Tibial nerve (tissue), 3 donors: Measurements from ENCODE around the gene IL12A.

ENCODE experiments used
- POLR2A ChIP-seq, 2 donors: fragments of 450-650 bp; IDR thresholded peaks; one replicate each; pipeline ENCODE4 v1.6.1; 2017; ENCODE audit warnings: antibody characterized with exemption in 2 of 2, mild to moderate bottlenecking in 2 of 2, moderate library complexity in 2 of 2
- TF ChIP-seq, protein P1 (sequence below), 5 experiments: fragments of 200-600 bp in 3 of 5; fragments of 450-650 bp in 2 of 5; sonication (generic) in 3 of 5; IDR thresholded peaks; one replicate each; pipeline ENCODE4 v1.5.1; 2016 to 2019; ENCODE audit warnings: antibody characterized with exemption in 5 of 5, mild to moderate bottlenecking in 3 of 5, moderate library complexity in 2 of 5

GRCh38 chr3:159996018-159996417 lies 7.4 kb downstream of the IL12A start:
- no peak for TF ChIP-seq POLR2A (IDR thresholded peaks at IDR 0.05)
- TF ChIP-seq, protein P1, sequence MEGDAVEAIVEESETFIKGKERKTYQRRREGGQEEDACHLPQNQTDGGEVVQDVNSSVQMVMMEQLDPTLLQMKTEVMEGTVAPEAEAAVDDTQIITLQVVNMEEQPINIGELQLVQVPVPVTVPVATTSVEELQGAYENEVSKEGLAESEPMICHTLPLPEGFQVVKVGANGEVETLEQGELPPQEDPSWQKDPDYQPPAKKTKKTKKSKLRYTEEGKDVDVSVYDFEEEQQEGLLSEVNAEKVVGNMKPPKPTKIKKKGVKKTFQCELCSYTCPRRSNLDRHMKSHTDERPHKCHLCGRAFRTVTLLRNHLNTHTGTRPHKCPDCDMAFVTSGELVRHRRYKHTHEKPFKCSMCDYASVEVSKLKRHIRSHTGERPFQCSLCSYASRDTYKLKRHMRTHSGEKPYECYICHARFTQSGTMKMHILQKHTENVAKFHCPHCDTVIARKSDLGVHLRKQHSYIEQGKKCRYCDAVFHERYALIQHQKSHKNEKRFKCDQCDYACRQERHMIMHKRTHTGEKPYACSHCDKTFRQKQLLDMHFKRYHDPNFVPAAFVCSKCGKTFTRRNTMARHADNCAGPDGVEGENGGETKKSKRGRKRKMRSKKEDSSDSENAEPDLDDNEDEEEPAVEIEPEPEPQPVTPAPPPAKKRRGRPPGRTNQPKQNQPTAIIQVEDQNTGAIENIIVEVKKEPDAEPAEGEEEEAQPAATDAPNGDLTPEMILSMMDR (IDR thresholded peaks at IDR 0.05) = no peak
